ENCODE measurements around the gene PRKN. TPM values are rescaled to one million over a fixed set of nuclear protein-coding genes. Genes with fewer than 3 reads are reported as not detected.

Gene PRKN
- total RNA-seq, 1 donor from 2014 or later, result 2.6 TPM

DNA sequence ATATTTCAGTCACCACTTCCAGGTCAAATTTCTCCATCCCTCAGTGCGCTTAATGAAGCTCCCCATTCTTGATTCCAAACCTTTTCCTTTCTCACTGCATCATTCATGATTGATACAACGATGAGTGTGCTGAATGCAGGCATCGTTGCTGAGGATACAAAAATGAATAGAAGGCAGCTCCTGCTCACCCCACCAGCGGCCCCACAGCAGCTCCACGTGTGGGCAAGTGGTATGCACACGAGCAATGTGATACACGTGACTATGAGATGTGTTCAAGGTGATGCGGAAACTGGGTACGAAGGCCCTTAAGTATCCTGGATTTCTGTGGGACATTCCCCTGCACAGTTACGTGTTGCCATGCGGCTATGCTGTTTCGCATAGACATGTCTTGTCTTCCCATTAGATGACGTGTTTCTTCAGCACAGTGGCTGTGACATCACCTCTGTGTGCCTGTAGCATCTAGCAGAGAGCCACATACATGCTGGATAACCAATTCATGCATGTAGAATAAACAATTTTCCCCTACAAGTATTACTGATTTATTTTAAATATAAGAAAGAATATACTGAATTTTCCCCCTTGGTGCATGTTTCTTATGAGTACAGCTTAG is 1193.2 kb downstream of the PRKN start:
- no peaks in the 10 kb centered on the region for H3K27me3 ChIP-seq
- H3K4me3 ChIP-seq, result no peak overlapping the region
- no peak overlapping the region for H3K27ac ChIP-seq
- no peak for DNase-seq (ENCODE audit: low spot score in 2 of 2)
- no peaks in the 10 kb centered on the region for H3K4me1 ChIP-seq
- H3K9me3 ChIP-seq, result no peaks in the 10 kb centered on the region
- no peak for TF ChIP-seq CTCF (IDR thresholded peaks at IDR 0.05)
- intact Hi-C loops (cut with DNase I), result no loop called here
- H3K36me3 ChIP-seq, result no peaks in the 10 kb centered on the region

- no peaks in the 10 kb centered on the region for H3K9me3 ChIP-seq
- H3K27me3 ChIP-seq, result no peaks in the 10 kb centered on the region
- intact Hi-C loops (cut with DNase I), result no loop called here
- DNase-seq (ENCODE audit: low spot score in 2 of 2), result no peak
- H3K4me1 ChIP-seq, result no peaks in the 10 kb centered on the region
- no peak overlapping the region for H3K4me3 ChIP-seq
- no peak for TF ChIP-seq CTCF (IDR thresholded peaks at IDR 0.05)
- H3K36me3 ChIP-seq, result no peaks in the 10 kb centered on the region
- H3K27ac ChIP-seq, result no peak overlapping the region
These were observed 1194.3 kb downstream of the PRKN start for GRCh38 chr6:161533266-161533665.

GRCh38 chr6:161532536-161532935 is 1195.0 kb downstream of the PRKN start:
- no peaks in the 10 kb centered on the region for H3K9me3 ChIP-seq
- intact Hi-C loops (cut with DNase I), result no loop called here
- H3K4me3 ChIP-seq, result no peak overlapping the region
- DNase-seq (ENCODE audit: low spot score in 2 of 2), result no peak
- no peaks in the 10 kb centered on the region for H3K36me3 ChIP-seq
- H3K27me3 ChIP-seq, result no peaks in the 10 kb centered on the region
- no peak for TF ChIP-seq CTCF (IDR thresholded peaks at IDR 0.05)
- H3K4me1 ChIP-seq, result no peaks in the 10 kb centered on the region
- H3K27ac ChIP-seq, result no peak overlapping the region

DNA sequence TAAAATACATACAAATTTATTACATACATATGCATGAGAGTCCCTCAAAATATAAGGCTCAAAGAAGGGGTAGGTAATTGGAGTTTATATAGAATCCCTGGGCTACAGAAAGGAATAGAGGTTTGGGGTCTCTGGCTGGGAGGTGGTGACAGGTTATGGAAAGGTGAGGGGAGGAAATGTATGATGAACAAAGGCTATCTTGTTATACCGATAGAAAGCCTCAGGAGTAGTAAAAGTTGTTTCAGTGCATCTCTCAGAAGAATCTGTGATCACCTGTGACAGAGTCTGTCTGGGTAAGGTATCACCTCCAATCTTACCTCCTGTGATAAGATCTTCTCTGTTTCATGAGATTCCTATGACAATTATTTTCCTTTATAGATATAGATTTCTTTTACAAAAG is 1200.8 kb downstream of the PRKN start:
- Histone ChIP-seq H3K4me3 (no peak overlapping the region), H3K4me1 (no peaks in the 10 kb centered on the region), H3K36me3 (no peaks in the 10 kb centered on the region), H3K27ac (no peak overlapping the region), H3K9me3 (no peaks in the 10 kb centered on the region), H3K27me3 (no peaks in the 10 kb centered on the region)
- intact Hi-C loops (cut with DNase I), result no loop called here
- no peak for TF ChIP-seq CTCF (IDR thresholded peaks at IDR 0.05)
- no peak for DNase-seq (ENCODE audit: low spot score in 2 of 2)

GRCh38 chr6:161523362-161523761 is 1204.2 kb downstream of the PRKN start:
- Histone ChIP-seq H3K4me3 (no peak overlapping the region), H3K9me3 (no peaks in the 10 kb centered on the region), H3K27me3 (no peaks in the 10 kb centered on the region), H3K4me1 (no peaks in the 10 kb centered on the region), H3K27ac (no peak overlapping the region), H3K36me3 (no peaks in the 10 kb centered on the region)
- intact Hi-C loops (cut with DNase I), result no loop called here
- DNase-seq (ENCODE audit: low spot score in 2 of 2), result no peak
- no peak for TF ChIP-seq CTCF (IDR thresholded peaks at IDR 0.05)

DNA sequence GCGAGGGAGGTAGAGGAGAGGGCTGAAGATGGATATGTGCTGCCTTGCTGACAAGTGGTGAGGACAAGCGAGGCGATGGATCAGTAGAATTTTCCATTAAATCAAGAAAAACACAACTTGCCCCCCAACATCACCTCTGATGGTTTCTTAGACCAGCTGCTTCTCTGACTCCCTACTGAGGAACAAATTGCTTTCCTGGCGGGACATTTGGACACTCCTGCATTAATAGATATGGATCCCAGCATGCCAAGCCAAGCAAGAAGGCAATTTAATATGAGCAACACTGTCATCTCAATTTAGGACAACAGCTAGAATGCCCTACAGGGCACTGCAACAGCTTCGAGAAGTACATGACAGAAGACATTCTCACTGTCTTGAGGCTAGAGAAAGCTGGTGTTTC is 1205.3 kb downstream of the PRKN start:
- no peak overlapping the region for H3K27ac ChIP-seq
- H3K9me3 ChIP-seq, result no peaks in the 10 kb centered on the region
- H3K4me3 ChIP-seq, result no peak overlapping the region
- no peaks in the 10 kb centered on the region for H3K27me3 ChIP-seq
- H3K4me1 ChIP-seq, result no peaks in the 10 kb centered on the region
- no peak for TF ChIP-seq CTCF (IDR thresholded peaks at IDR 0.05)
- intact Hi-C loops (cut with DNase I), result no loop called here
- no peak for DNase-seq (ENCODE audit: low spot score in 2 of 2)
- H3K36me3 ChIP-seq, result no peaks in the 10 kb centered on the region
